AG04450 (cell line): ENCODE results near the gene PCSK6. TPM values are rescaled to one million over a fixed set of nuclear protein-coding genes. Genes with fewer than 3 reads are reported as not detected.

Experiments
- CTCF ChIA-PET: fragments of 300-600, 350-600 bp; formaldehyde crosslinking; extraction: SDS; loops from one replicate; lab custom pipeline; 2022; ENCODE audit warnings: antibody characterized with exemption, inconsistent platforms; lab: Charles Lee
- POLR2A ChIA-PET: fragments of 350-600 bp; formaldehyde crosslinking; extraction: SDS; loops from one replicate; lab custom pipeline; 2021; ENCODE audit warnings: antibody characterized with exemption, inconsistent platforms; lab: Yijun Ruan, JAX
- DNase-seq: peaks from one replicate; pipeline ENCODE4 v3.0.0-alpha.2; 2011; ENCODE audit warnings: low read depth, low spot score
- H3K27ac ChIP-seq: one replicate; pipeline ENCODE4 v1.5.1; 2012; ENCODE audit warnings: low read depth, low read length, control low read depth
- H3K27me3 ChIP-seq: one replicate; pipeline ENCODE4 v1.6.0; 2012; ENCODE audit warnings: low read length; ENCODE audit not compliant: control insufficient read depth, insufficient read depth
- H3K4me3 ChIP-seq: 2 replicates; pipeline ENCODE4 v1.5.1; 2011; ENCODE audit warnings: mild to moderate bottlenecking, low read depth, low read length, control low read depth
- H3K9me3 ChIP-seq: 2 replicates; pipeline ENCODE4 v1.5.1; 2012; ENCODE audit warnings: low read length; ENCODE audit not compliant: control insufficient read depth, insufficient read depth
- CTCF ChIP-seq: IDR thresholded peaks from 2 replicates; pipeline ENCODE4 v1.5.1; 2011; ENCODE audit warnings: low read depth, low read length, control low read depth, inconsistent platforms
- polyA plus RNA-seq: library from polyadenylated mRNA; depleted of rRNA; stranded (reverse); fragments of >200 nt; gene quantifications from 2 replicates; pipeline ENCODE4 v1.2.3, GENCODE V29; 2011

PCSK6 gene
- polyA plus RNA-seq, 1 experiment, result 0.06 TPM

GRCh38 chr15:101482526-101483371, 6.8 kb downstream of the PCSK6 start:
- Histone ChIP-seq H3K27ac (no peak overlapping the region), H3K9me3 (no peaks in the 10 kb centered on the region), H3K4me3 (no peak overlapping the region), H3K27me3 (peaks cover 14% of the 10 kb centered on the region)
- POLR2A ChIA-PET, result no interaction called here
- DNase-seq, result no peak
- CTCF ChIA-PET, result no interaction called here
- TF ChIP-seq CTCF, result no peak

GRCh38 chr15:101481917-101482525, 7.5 kb downstream of the PCSK6 start:
- TF ChIP-seq CTCF, result no peak
- Histone ChIP-seq H3K27me3 (peaks cover 7% of the 10 kb centered on the region), H3K4me3 (no peak overlapping the region), H3K27ac (no peak overlapping the region), H3K9me3 (no peaks in the 10 kb centered on the region)
- no peak for DNase-seq
- ChIA-PET POLR2A (no interaction called here), CTCF (no interaction called here)

- no peak for TF ChIP-seq CTCF
- no peaks in the 10 kb centered on the region for H3K9me3 ChIP-seq
- CTCF ChIA-PET, result no interaction called here
- H3K27ac ChIP-seq, result no peak overlapping the region
- POLR2A ChIA-PET, result no interaction called here
- H3K27me3 ChIP-seq, result peaks cover 2% of the 10 kb centered on the region
- H3K4me3 ChIP-seq, result no peak overlapping the region
- DNase-seq, result no peak
These were observed 8.2 kb downstream of the PCSK6 start for GRCh38 chr15:101481381-101481705.

GRCh38 chr15:101480613-101481380, 8.7 kb downstream of the PCSK6 start:
- no peak for TF ChIP-seq CTCF
- DNase-seq, result no peak
- no peak overlapping the region for H3K4me3 ChIP-seq
- POLR2A ChIA-PET, result no interaction called here
- CTCF ChIA-PET, result no interaction called here
- no peak overlapping the region for H3K27ac ChIP-seq
- H3K27me3 ChIP-seq, result peaks cover 3% of the 10 kb centered on the region
- H3K9me3 ChIP-seq, result no peaks in the 10 kb centered on the region
